Caco-2 (cell line): ENCODE measurements around the gene CLEC16A. TPM values are rescaled to one million over a fixed set of nuclear protein-coding genes. Genes with fewer than 3 reads are reported as not detected.

Source experiments
- BruUV-seq: library from RNA; stranded (reverse); fragments of 400-500 nt; replicated peaks from 2 replicates; lab custom pipeline; 2021; lab: Mats Ljungman, UMichigan
- CTCF ChIA-PET: fragments of 300-600 bp; sonication (Branson Sonifier 250); formaldehyde crosslinking; loops from one replicate; lab custom pipeline; 2022; ENCODE audit warnings: antibody characterized with exemption; lab: Charles Lee
- POLR2A ChIA-PET: fragments of 300-600 bp; sonication (Branson Sonifier 250); formaldehyde crosslinking; loops from one replicate; lab custom pipeline; 2022; ENCODE audit warnings: antibody characterized with exemption; lab: Charles Lee
- DNase-seq, 2 experiments: peaks; one replicate each; pipeline versions ENCODE4 v3.0.0 to v3.0.0-alpha.2; 2020 to 2022
- H3K27me3 ChIP-seq: replicated peaks from 2 replicates; pipeline ENCODE4 v1.6.0; 2011; ENCODE audit warnings: low read length; ENCODE audit not compliant: control insufficient read depth, insufficient read depth
- H3K36me3 ChIP-seq: 2 replicates; pipeline ENCODE4 v1.5.1; 2011; ENCODE audit warnings: low read length; ENCODE audit not compliant: control insufficient read depth, insufficient read depth
- H3K4me1 ChIP-seq: fragments of 250-450 bp; sonication (Bioruptor Pico); 2 replicates; pipeline ENCODE4 v1.5.1; 2020; ENCODE audit warnings: mild to moderate bottlenecking
- H3K4me3 ChIP-seq: 2 replicates; pipeline ENCODE4 v1.5.1; 2011; ENCODE audit warnings: low read depth, mild to moderate bottlenecking, control low read depth, low read length
- H3K9me3 ChIP-seq: fragments of 250-450 bp; sonication (Bioruptor Pico); 2 replicates; pipeline ENCODE4 v1.5.1; 2020; ENCODE audit warnings: mild to moderate bottlenecking, moderate library complexity
- H3K27ac Mint-ChIP-seq: one replicate; pipeline ENCODE4 v1.8.0; 2022; ENCODE audit warnings: mixed read lengths; ENCODE audit not compliant: unreplicated experiment
- H3K27me3 Mint-ChIP-seq: one replicate; pipeline ENCODE4 v1.8.0; 2022; ENCODE audit warnings: mixed read lengths; ENCODE audit not compliant: insufficient read depth, unreplicated experiment
- H3K36me3 Mint-ChIP-seq: one replicate; pipeline ENCODE4 v1.8.0; 2022; ENCODE audit warnings: mild to moderate bottlenecking, mixed read lengths; ENCODE audit not compliant: insufficient read depth, unreplicated experiment
- H3K4me1 Mint-ChIP-seq: one replicate; pipeline ENCODE4 v1.8.0; 2022; ENCODE audit warnings: low read depth, mixed read lengths; ENCODE audit not compliant: unreplicated experiment
- H3K4me3 Mint-ChIP-seq: one replicate; pipeline ENCODE4 v1.8.0; 2022; ENCODE audit warnings: mild to moderate bottlenecking, moderate library complexity, mixed read lengths; ENCODE audit not compliant: unreplicated experiment
- H3K9me3 Mint-ChIP-seq: one replicate; pipeline ENCODE4 v1.8.0; 2022; ENCODE audit warnings: mixed read lengths; ENCODE audit not compliant: unreplicated experiment
- intact Hi-C: fragments of 100-400 bp; cut with micrococcal nuclease; formaldehyde crosslinking; loops from one replicate; pipeline ENCODE4 v1.10.0; 2022; ENCODE audit not compliant: unreplicated experiment
- total RNA-seq: library from RNA; stranded (reverse); gene quantifications from 2 replicates; pipeline ENCODE4 v1.2.3, GENCODE V29; 2022
- TF ChIP-seq, protein P1 (sequence below), 2 experiments: fragments of 200-600 bp in 1 of 2; IDR thresholded peaks; 1 replicate in 1 of 2; 2 replicates in 1 of 2; pipeline versions ENCODE4 v1.5.1 to v1.8.0; 2011 to 2022; ENCODE audit warnings: antibody characterized with exemption in 1 of 2, control low read depth in 1 of 2, inconsistent platforms in 1 of 2, low read depth in 1 of 2, low read length in 1 of 2, mild to moderate bottlenecking in 1 of 2, moderate library complexity in 1 of 2; ENCODE audit not compliant: insufficient read depth in 1 of 2, severe bottlenecking in 1 of 2, unreplicated experiment in 1 of 2

CLEC16A gene
- total RNA-seq, 1 experiment from 2014 or later: 27.0 TPM

DNA sequence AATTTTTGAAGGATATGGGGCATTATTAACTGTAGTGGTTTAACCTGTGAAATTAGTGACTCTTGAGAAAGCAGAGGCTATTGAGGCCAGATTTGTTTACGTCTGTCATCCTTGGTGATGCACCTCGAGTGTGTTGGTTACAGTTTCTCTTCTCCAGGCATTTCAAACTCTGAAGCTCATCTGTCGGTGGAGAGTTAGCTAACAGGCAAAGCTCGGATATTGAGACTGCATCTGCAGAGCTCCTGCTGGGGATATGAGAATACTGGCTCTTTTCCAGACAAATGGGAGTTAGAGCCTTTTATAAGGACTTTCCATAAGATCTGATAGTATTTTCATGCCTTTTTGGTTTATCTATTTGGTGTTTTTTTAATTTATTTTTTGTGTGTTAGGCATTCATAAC lies 6.7 kb downstream of the CLEC16A start:
- Mint-ChIP-seq H3K9me3 (no peaks in the 10 kb centered on the region), H3K27ac (no peak overlapping the region), H3K36me3 (no peaks in the 10 kb centered on the region), H3K27me3 (no peaks in the 10 kb centered on the region), H3K4me3 (no peak overlapping the region), H3K4me1 (peaks cover 36% of the 10 kb centered on the region)
- intact Hi-C loops: no loop called here
- H3K4me3 ChIP-seq: no peak overlapping the region
- H3K4me1 ChIP-seq: peaks cover 18% of the 10 kb centered on the region
- TF ChIP-seq, protein P1, sequence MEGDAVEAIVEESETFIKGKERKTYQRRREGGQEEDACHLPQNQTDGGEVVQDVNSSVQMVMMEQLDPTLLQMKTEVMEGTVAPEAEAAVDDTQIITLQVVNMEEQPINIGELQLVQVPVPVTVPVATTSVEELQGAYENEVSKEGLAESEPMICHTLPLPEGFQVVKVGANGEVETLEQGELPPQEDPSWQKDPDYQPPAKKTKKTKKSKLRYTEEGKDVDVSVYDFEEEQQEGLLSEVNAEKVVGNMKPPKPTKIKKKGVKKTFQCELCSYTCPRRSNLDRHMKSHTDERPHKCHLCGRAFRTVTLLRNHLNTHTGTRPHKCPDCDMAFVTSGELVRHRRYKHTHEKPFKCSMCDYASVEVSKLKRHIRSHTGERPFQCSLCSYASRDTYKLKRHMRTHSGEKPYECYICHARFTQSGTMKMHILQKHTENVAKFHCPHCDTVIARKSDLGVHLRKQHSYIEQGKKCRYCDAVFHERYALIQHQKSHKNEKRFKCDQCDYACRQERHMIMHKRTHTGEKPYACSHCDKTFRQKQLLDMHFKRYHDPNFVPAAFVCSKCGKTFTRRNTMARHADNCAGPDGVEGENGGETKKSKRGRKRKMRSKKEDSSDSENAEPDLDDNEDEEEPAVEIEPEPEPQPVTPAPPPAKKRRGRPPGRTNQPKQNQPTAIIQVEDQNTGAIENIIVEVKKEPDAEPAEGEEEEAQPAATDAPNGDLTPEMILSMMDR (IDR thresholded peaks at IDR 0.05; ENCODE audit: insufficient read depth in 1 of 2, low read depth in 1 of 2, low read length in 1 of 2, severe bottlenecking in 1 of 2, unreplicated experiment in 1 of 2): no peak
- no TSS peak for BruUV-seq
- H3K9me3 ChIP-seq: no peaks in the 10 kb centered on the region
- ChIA-PET POLR2A (interaction anchor here (0.5 kb wide), 1 partner anchor 305 kb away, joined by 3 read pairs; no protein-coding TSS in a partner anchor), CTCF (interaction anchor here (1.0 kb wide), 1 partner anchor 162 kb away, joined by 4 read pairs; no protein-coding TSS in a partner anchor)
- H3K36me3 ChIP-seq: no peaks in the 10 kb centered on the region
- no peaks in the 10 kb centered on the region for H3K27me3 ChIP-seq
- DNase-seq: no peak

DNA sequence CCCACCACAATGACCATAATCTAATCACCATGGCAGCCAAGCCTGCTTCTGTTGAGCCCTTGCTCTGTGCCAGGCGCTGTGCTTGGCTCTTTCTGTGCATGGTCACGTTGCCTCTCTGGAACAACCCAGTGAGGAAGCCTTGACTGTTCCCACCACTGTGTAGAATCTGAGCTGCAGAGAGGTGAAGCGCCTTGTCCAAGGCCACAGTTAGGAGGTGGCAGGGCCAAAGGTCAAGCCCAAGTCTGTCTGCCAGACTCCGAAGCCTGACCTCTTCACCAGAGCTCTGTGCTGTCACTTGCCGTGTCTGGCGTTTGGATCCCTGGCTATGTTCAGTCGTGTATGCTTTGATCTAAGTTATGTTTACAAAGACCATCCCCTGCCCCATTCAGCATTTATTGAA lies 10.5 kb downstream of the CLEC16A start:
- Mint-ChIP-seq H3K36me3 (no peaks in the 10 kb centered on the region), H3K4me3 (no peak overlapping the region), H3K9me3 (no peaks in the 10 kb centered on the region), H3K4me1 (peaks cover 11% of the 10 kb centered on the region), H3K27ac (peak overlapping the region; percentile 26), H3K27me3 (no peaks in the 10 kb centered on the region)
- no TSS peak for BruUV-seq
- intact Hi-C loops: loop anchor here (1.0 kb wide), 1 partner anchor 9 kb away; no protein-coding TSS in a partner anchor
- H3K4me3 ChIP-seq: no peak overlapping the region
- no peaks in the 10 kb centered on the region for H3K27me3 ChIP-seq
- peaks cover 4% of the 10 kb centered on the region; the same call in 1 of the 2 replicates for H3K4me1 ChIP-seq
- no peak for DNase-seq
- POLR2A ChIA-PET: interaction anchor here (0.6 kb wide), 1 partner anchor 14 kb away, joined by 3 read pairs; no protein-coding TSS in a partner anchor
- H3K36me3 ChIP-seq: no peaks in the 10 kb centered on the region
- TF ChIP-seq, protein P1 (IDR thresholded peaks at IDR 0.05; ENCODE audit: insufficient read depth in 1 of 2, low read depth in 1 of 2, low read length in 1 of 2, severe bottlenecking in 1 of 2, unreplicated experiment in 1 of 2): no peak
- no peaks in the 10 kb centered on the region for H3K9me3 ChIP-seq
- CTCF ChIA-PET: interaction anchor here (0.6 kb wide), 1 partner anchor 887 kb away, joined by 3 read pairs; no protein-coding TSS in a partner anchor

DNA sequence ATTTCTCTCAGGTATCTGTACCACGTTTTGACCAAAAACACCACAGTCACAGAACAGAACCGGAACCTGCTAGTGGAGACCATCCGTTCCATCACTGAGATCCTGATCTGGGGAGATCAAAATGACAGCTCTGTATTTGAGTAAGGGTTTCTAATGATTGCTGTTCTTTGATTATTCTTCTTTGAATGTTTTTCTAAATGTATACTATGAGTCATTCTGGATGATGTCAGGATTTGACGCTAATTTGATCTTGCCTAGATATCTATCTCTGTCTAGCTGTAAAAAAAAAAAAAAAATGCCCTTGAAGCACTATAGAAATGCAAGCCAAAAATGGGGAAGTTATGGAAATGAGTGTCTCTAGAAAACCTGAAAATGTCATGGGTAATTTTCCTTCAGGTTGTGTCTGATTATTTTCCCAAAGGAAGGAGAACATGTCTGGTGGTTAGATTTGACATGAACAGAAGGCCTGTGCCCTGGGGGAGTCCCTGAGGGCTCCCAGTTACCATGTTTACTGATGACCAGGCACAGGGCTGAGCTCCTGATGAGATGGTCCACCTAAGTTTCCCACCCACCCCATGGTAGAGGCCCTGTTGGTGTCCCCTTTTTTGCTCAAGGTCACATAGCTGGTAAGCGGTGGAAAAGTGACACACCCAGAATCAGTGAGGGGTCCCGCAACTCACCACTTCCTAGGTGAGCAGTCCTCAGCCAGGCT lies 13.6 kb downstream of the CLEC16A start:
- ChIA-PET CTCF (no interaction called here), POLR2A (no interaction called here)
- Mint-ChIP-seq H3K36me3 (peaks cover 7% of the 10 kb centered on the region), H3K4me3 (no peak overlapping the region), H3K27ac (no peak overlapping the region), H3K4me1 (no peaks in the 10 kb centered on the region), H3K27me3 (no peaks in the 10 kb centered on the region), H3K9me3 (no peaks in the 10 kb centered on the region)
- H3K4me3 ChIP-seq: no peak overlapping the region
- no peak for DNase-seq
- TF ChIP-seq, protein P1 (IDR thresholded peaks at IDR 0.05; ENCODE audit: insufficient read depth in 1 of 2, low read depth in 1 of 2, low read length in 1 of 2, severe bottlenecking in 1 of 2, unreplicated experiment in 1 of 2): no peak
- no peaks in the 10 kb centered on the region for H3K36me3 ChIP-seq
- intact Hi-C loops: no loop called here
- no peaks in the 10 kb centered on the region for H3K9me3 ChIP-seq
- no peaks in the 10 kb centered on the region for H3K27me3 ChIP-seq
- peaks cover 4% of the 10 kb centered on the region; the same call in 1 of the 2 replicates for H3K4me1 ChIP-seq
- BruUV-seq: no TSS peak
